HG03439 (cell line): ENCODE data around the gene LYST.
"Not testable (repeated sequence)": the region's sequence is repeated elsewhere in the genome, so short reads cannot be mapped to it uniquely, and the experiment has no call there.

ENCODE experiments used
- ATAC-seq: cut with Tn5 transposase; IDR thresholded peaks from one replicate; pipeline ENCODE4 v1.9.1; 2021; ENCODE audit warnings: mild to moderate bottlenecking, moderate library complexity; ENCODE audit not compliant: unreplicated experiment

The LYST gene

DNA sequence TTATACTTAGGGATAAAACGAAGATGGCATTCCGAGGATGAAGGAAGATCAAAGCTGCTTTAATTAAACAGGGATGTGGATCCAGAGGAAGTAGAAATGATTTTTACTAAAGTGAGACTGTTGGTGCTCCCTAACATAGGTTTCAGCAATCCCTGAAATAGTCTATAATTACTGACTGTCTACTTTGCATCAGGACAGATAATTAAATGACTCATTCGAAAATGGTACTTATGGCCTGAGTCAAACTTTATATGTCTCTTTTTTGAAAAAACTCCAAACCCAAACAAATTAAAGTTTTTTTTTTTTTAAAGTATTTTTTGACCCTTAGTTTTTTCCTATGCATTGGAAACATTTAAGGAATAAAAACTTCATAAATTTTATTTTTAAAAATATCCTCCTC, 90.3 kb downstream of the LYST start:
- no peak for ATAC-seq

DNA sequence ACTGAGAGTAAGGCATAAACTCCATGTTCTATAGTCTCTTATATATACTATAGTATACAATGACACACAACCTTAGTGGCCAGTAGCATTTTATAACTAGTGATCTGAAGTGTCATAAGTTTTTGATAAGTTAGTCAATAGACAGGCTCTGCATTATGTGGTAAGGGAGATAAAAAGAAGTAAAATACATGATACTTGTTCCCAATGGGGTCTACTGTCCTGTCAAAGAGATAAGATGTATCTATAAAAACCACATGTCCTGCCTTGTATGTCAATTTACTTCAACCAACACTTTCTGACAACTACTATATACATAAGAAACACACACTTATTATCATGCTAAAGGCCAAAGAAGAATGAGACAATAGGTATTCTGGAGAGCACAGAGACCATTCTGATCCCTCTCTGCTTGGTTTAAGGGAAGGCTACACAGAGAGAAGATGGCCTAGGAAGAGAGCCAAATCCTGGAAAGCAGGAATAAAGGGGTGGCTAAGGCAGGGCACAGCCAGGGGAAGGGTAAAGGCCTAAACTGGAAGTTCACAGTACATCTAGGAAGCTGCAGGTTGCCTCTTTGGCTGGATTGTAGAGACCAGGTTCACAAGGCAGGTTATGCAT, 91.4 kb downstream of the LYST start:
- ATAC-seq = no peak

DNA sequence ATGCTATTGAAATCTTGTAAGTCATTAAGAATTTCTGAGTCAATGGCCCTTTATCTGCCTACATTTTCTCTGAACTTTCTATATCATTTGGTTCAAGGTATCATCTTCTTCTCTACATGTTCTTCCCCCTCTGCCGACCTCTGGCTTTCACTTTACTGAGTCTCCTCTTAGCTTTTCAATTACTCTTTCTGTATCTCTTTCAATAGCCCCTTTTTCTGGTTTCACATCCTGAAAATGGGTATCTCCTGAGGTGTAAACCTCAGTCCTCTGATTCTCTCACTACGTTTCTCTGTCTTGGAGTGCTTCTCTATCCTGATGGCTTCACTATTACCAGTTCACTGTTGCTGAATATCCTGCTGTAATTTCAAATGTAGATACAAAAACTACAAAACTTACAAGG, 98.9 kb downstream of the LYST start:
- ATAC-seq = no peak

GRCh38 chr1:235766794-235767285, 99.9 kb downstream of the LYST start:
- no peak for ATAC-seq

DNA sequence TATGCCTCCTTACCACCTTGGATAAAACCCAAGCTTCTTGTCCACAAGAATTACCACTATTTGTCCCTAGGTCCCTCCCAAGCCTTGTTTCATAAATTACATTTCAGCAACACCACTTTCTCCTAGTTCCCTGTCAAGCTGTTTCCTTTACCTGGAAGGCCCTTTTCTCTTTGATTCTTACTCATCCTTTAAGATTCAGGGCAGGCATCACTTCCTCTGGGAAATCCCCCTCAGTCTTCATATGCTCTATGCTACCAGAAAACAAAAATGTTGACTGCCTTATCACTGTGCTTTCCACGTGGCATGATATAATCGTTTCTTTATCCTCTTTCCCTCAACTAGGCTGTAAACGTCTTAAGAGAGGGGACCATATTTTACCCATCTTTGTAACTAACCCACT, 102.7 kb downstream of the LYST start:
- ATAC-seq = no peak

DNA sequence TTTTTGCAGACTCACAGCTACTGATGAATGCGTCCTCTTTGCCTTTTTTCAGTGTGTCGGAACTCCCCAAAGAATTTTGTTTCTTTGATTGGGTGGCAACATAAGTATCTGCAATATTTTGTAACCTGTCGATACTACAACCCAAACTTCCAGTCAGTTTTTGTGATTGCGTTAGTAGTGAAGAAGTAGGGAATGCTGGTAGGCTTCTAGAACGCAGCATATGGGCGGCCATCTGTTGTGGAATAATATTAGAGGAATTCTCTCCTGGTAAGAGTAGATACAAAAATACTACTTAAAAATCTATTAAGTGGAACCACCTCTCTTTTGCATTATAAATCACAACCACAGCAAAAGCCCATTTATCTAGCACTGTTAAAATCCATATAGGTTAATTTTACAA, 107.4 kb downstream of the LYST start:
- no peak for ATAC-seq

DNA sequence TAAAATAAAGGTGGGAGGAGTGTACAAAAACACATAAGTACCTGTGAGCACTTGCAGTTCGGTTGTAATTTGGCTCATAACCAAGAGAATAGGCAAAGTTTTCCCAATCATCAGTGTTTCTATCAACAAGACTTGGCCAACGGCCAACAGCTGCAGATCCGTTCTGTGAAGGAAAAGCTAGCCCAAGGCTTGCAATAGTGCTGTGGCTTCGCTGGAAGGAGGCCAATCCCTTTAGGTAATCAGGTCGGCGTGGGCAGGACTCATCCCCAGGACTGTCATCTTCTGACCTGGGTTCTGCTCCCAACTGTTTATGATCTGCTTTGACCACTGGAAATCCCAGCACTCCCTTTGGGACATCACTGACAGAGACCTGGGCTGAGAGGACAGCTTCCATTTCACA, 107.8 kb downstream of the LYST start:
- no peak for ATAC-seq

DNA sequence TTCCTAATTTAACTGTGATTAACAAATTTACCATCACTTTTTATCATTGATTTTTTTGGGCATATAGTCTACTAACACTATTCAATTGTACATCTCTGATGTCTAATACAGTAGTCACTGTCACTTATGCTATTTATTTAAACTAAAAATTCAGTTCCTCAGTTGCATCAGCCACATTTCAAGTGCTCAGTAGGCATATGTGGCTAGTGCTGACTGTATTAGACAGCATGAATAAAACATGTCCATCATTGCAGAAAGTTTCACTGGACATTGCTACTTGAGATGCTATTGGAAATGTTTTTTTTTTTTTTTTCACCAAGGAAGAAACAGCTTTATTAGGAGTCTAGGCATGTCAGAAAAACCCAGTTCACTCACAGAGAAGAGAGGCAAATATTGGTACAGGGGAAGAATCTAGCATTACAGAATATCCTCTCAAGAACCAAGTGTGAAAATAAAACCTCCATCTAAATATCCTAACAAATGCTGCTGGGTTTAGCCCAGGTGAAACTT, 109.1 kb downstream of the LYST start:
- ATAC-seq = no peak

DNA sequence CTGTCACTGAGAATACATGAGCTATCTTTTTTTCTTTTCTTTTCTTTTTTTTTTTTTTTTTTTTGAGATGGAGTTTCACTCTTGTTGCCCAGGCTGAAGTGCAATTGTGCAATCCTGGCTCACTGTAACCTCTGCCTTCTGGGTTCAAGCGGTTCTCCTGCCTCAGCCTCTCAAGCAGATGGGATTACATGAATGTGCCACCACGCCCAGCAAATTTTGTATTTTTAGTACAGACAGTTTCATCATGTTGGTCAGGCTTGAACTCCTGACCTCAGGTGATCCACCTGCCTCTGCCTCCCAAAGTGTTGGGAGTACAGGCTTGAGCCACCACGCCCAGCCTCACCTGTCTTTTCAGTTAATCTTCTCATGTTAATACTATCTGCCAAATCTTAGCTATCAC, 112.5 kb downstream of the LYST start:
- not testable (repeated sequence) for ATAC-seq

- ATAC-seq = no peak
These were observed 116.9 kb downstream of the LYST start for GRCh38 chr1:235749755-235750300.

- ATAC-seq = no peak
These were observed 118.0 kb downstream of the LYST start for GRCh38 chr1:235748747-235749146.

- ATAC-seq = no peak
These were observed 120.5 kb downstream of the LYST start for GRCh38 chr1:235746245-235746644.

DNA sequence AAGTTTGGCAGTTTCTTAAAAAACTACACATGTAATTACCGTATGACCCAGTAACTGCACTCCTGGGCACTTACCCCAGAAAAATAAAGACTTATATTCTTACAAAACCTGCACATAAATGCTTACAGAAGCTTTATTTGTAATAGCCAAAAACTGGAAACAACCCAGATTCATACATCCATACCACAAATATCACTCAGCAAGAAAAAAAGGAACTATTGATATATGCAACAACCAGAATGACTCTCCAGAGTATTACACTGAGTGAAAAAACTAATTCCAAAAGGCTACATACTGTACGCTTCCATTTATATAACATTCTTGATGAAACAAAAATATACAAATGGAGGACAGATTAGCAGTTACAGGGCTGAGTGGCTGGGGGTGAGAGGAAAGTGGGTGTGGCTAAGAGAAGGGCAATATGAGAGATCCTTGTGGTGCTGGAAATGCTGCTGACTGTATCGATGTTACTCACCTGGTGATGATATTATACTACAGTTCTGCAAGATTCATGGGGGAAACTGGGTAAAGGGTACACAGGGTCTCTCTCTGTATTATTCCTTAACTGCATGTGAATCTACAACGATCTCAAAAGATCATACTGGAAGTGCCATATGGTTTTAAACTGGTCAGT, 121.1 kb downstream of the LYST start:
- no peak for ATAC-seq

DNA sequence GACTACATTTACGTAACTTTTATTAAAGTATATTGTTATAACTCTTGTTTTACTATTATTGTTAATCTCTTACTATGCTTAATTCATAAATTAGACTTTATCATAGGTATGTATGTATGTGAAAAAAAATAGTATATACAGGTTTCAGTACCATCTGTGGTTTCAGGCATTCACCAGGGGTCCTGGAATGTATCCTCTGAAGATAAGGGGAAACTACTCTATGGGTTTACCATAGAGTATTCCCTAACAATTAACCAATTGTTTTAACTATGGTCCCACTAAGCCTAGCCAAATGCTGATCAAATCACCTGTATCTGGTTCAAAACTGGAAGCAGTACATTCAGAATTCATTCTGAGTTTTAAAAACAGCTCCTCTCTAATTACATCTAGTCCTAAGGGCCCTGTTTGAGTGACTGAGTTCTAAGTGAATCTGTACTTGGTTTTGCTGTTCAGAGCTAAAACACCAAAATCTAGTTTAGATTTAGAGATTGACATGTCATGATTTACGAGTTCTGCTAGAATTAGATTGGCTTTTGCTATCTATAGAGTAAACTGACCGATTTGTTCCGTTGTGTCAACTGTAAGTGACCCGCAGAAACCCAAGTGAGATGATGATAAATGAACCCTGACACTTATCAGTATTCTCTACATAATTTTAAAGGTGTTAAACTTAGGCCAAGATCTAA, 123.6 kb downstream of the LYST start:
- no peak for ATAC-seq

DNA sequence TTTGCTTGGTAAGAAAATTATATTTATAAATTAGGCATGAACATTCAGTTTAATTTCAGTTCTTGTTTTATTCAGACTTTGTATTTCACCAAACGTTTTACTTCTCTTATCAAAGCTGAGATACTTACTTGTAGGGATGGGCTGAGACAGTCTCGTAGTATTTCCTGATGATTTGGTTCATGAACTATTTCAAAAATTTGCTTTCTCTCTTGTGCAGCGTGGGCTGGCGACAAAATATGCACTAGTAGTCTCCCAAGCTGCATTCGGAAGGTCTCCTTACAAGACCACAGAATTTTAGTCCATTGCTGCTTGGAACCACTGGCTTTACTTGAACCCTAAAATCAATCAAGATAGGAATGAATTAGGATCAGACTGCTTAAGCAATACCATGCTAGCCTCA, 125.4 kb downstream of the LYST start:
- no peak for ATAC-seq

GRCh38 chr1:235739631-235740030, 127.1 kb downstream of the LYST start:
- ATAC-seq = no peak

- ATAC-seq = no peak
These were observed 127.6 kb downstream of the LYST start for GRCh38 chr1:235739124-235739523.

GRCh38 chr1:235737751-235738150, 129.0 kb downstream of the LYST start:
- ATAC-seq = no peak

DNA sequence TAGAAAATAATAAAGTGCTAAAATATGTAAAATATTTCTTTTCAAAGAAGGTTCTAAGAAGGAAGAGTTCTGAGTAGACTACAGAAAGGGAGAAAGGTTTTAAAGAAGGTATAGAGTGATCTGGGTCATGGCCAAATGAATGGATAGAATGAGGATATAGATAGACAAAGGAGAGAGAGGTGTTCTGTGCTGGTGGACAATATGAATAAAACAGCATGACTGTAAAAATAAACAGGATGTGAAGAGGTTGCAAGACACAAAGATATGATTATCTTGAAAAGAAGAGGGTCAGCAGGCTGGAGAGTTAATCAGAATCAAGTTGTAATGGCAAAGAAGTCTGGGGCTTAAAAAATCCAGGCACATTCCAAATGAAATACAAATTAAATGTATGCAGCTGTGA, 130.4 kb downstream of the LYST start:
- ATAC-seq = no peak

DNA sequence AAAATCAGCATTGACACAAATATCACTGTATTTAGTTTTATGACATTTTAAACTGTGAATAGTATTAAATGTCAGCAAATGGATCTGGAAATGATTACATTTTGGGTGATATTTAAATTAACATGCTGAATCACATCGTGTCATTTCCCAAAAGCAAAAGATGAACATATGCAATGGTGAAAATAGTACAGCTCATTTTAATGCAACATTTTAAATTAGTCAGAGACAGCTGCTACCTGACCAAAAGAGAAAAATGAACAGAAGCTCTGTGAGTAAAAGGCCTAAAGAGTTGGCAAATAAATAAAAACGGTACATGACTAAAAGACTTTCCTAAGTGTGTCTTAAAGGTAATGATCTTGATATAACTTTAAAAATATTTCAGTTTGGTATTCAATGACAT, 131.1 kb downstream of the LYST start:
- no peak for ATAC-seq

DNA sequence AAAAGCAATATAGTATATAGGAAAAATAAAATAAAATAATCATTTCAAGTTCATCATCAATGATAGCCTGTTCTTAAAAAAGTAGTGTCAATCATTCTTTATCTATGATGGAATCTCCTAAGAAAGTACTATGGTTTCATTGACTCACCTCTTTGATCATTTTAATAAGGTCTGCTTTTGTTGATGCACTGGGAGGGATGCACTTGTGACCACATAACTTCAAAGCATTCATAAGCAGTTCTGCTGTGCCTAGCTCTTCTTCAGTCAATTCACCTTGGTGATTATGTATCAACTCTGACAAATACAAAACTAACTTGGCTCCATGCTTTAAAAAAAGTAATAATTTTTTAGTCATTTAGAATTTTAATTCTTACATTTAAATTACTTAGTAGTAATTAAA, 132.4 kb downstream of the LYST start:
- ATAC-seq = no peak

GRCh38 chr1:235730007-235730406, 136.7 kb downstream of the LYST start:
- no peak for ATAC-seq
